ENCODE measurements around the gene FAM163A. TPM values are rescaled to one million over a fixed set of nuclear protein-coding genes. Genes with fewer than 3 reads are reported as not detected.
"Not testable (repeated sequence)": the region's sequence is repeated elsewhere in the genome, so short reads cannot be mapped to it uniquely, and the experiment has no call there.

FAM163A gene
- total and polyA plus RNA-seq, 4 donors = 0.09 TPM; not detected in 3

GRCh38 chr1:179803104-179803503, 60.0 kb downstream of the FAM163A start:
- Histone ChIP-seq H3K9ac (ENCODE audit: insufficient read depth in 1 of 2, low read length in 2 of 2) (no peak overlapping the region), H3K4me3 (no peak overlapping the region), H3K4me1 (ENCODE audit: control insufficient read depth in 5 of 5, insufficient read depth in 5 of 5, low read length in 5 of 5) (no peaks in the 10 kb centered on the region), H3K27ac (ENCODE audit: low read depth in 1 of 2, low read length in 1 of 2) (no peak overlapping the region), H3K9me3 (ENCODE audit: control insufficient read depth in 4 of 4, insufficient read depth in 3 of 4, low read length in 3 of 4) (no peaks in the 10 kb centered on the region), H3K27me3 (ENCODE audit: control insufficient read depth in 3 of 3, insufficient read depth in 3 of 3, low read length in 2 of 3) (no peaks in the 10 kb centered on the region), H3K36me3 (ENCODE audit: control insufficient read depth in 4 of 4, insufficient read depth in 4 of 4, low read length in 4 of 4) (no peaks in the 10 kb centered on the region)
- 60 to 65% methylated on average over 6 of the region's 6 CpGs for WGBS, 2 donors
- no peak for ATAC-seq (ENCODE audit: insufficient read depth, low FRiP score)
- DNase-seq = no peak
- no peak for TF ChIP-seq CTCF (IDR thresholded peaks at IDR 0.05; ENCODE audit: control extremely low read depth, extremely low read depth)

- Histone ChIP-seq H3K27me3 (ENCODE audit: control insufficient read depth in 3 of 3, insufficient read depth in 3 of 3, low read length in 2 of 3) (no peaks in the 10 kb centered on the region), H3K9ac (ENCODE audit: insufficient read depth in 1 of 2, low read length in 2 of 2) (no peak overlapping the region), H3K4me1 (ENCODE audit: control insufficient read depth in 5 of 5, insufficient read depth in 5 of 5, low read length in 5 of 5) (no peaks in the 10 kb centered on the region), H3K4me3 (no peak overlapping the region), H3K9me3 (ENCODE audit: control insufficient read depth in 4 of 4, insufficient read depth in 3 of 4, low read length in 3 of 4) (no peaks in the 10 kb centered on the region), H3K27ac (ENCODE audit: low read depth in 1 of 2, low read length in 1 of 2) (no peak overlapping the region), H3K36me3 (ENCODE audit: control insufficient read depth in 4 of 4, insufficient read depth in 4 of 4, low read length in 4 of 4) (no peaks in the 10 kb centered on the region)
- ATAC-seq (ENCODE audit: insufficient read depth, low FRiP score) (no peak), DNase-seq (no peak)
- 93 to 100% methylated on average over 1 of the region's 1 CpG for WGBS, 2 donors
- no peak for TF ChIP-seq CTCF (IDR thresholded peaks at IDR 0.05; ENCODE audit: control extremely low read depth, extremely low read depth)
These were observed 60.8 kb downstream of the FAM163A start for GRCh38 chr1:179803918-179804317.

DNA sequence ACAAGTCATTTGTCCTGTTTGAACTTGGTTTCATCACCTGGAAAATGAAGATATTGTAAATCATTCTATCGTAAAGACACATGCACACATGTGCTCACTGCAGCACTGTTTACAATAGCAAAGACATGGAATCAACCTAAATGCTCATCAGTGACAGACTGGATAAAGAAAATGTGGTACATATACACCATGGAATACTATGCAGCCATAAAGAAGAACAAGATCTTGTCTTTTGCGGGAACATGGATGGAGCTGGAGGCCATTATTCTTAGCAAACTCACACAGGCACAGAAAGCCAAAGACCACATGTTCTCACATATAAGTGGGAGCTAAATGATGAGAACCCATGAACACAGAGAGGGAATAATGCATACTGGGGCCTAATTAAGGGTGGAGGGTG, 61.3 kb downstream of the FAM163A start:
- DNase-seq; H3K36me3 ChIP-seq (ENCODE audit: control insufficient read depth in 4 of 4, insufficient read depth in 4 of 4, low read length in 4 of 4); ATAC-seq (ENCODE audit: insufficient read depth, low FRiP score); H3K9me3 ChIP-seq (ENCODE audit: control insufficient read depth in 4 of 4, insufficient read depth in 3 of 4, low read length in 3 of 4); H3K4me3 ChIP-seq; H3K9ac ChIP-seq (ENCODE audit: insufficient read depth in 1 of 2, low read length in 2 of 2); H3K27ac ChIP-seq (ENCODE audit: low read depth in 1 of 2, low read length in 1 of 2); H3K4me1 ChIP-seq (ENCODE audit: control insufficient read depth in 5 of 5, insufficient read depth in 5 of 5, low read length in 5 of 5); H3K27me3 ChIP-seq (ENCODE audit: control insufficient read depth in 3 of 3, insufficient read depth in 3 of 3, low read length in 2 of 3): not testable (repeated sequence)
- 97 to 100% methylated on average over 2 of the region's 2 CpGs for WGBS, 2 donors

DNA sequence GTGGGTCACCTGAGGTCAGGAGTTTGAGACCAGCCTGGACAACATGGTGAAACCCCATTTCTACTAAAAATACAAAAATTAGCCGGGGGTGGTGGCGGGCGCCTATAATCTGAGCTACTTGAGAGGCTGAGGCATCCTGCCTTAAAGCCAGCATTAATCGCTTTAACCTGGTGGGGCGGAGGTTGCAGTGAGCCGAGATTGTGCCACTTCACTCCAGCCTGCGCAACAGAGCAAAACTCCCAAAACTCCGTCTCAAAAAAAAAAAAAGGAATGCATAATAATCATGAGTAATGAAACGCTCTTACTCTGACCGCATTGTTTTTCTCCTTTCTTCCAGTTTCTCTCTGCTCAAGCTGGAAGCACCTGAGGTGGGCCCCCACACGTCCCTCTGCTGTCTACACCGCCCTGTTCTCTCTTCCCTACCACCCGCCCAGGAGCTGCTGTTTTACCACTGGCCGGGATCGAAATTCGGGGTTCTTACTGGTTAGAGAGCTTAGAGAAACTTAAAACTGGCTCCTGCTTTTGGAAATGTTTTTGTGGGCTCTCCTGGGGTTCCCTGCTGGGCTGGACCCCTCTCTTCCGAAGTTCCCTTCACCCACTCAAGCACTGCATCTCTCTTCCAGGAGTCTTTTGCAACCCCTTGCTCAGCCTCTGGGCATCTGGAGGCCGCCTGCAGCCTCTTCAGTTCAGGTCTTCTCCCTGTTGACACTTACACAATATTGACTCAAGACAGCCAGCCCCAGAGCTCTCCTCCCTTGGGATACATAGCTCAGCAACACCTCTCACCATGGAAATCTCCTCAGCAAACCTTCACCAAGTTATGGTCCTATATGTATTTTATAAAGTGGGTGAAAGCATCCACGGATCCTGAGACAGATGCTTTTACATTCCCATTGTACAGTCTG, 62.5 kb downstream of the FAM163A start:
- Histone ChIP-seq H3K9ac (ENCODE audit: insufficient read depth in 1 of 2, low read length in 2 of 2) (no peak overlapping the region), H3K36me3 (ENCODE audit: control insufficient read depth in 4 of 4, insufficient read depth in 4 of 4, low read length in 4 of 4) (no peaks in the 10 kb centered on the region), H3K4me3 (no peak overlapping the region), H3K9me3 (ENCODE audit: control insufficient read depth in 4 of 4, insufficient read depth in 3 of 4, low read length in 3 of 4) (no peaks in the 10 kb centered on the region), H3K4me1 (ENCODE audit: control insufficient read depth in 5 of 5, insufficient read depth in 5 of 5, low read length in 5 of 5) (no peaks in the 10 kb centered on the region), H3K27ac (ENCODE audit: low read depth in 1 of 2, low read length in 1 of 2) (no peak overlapping the region), H3K27me3 (ENCODE audit: control insufficient read depth in 3 of 3, insufficient read depth in 3 of 3, low read length in 2 of 3) (no peaks in the 10 kb centered on the region)
- 92 to 95% methylated on average over 19 of the region's 19 CpGs for WGBS, 2 donors
- DNase-seq = no peak
- TF ChIP-seq CTCF (IDR thresholded peaks at IDR 0.05; ENCODE audit: control extremely low read depth, extremely low read depth) = no peak
- ATAC-seq (ENCODE audit: insufficient read depth, low FRiP score) = no peak

All from lung (tissue), 12 donors.